NCI-H2081 treated with DMSO at 0.1 percent for 48 hours (cell line): Measurements from ENCODE around the gene YES1.

Source experiments
- DNase-seq: peaks from one replicate; lab custom pipeline; 2025; lab: John Stamatoyannopoulos, UW

Gene YES1

DNA sequence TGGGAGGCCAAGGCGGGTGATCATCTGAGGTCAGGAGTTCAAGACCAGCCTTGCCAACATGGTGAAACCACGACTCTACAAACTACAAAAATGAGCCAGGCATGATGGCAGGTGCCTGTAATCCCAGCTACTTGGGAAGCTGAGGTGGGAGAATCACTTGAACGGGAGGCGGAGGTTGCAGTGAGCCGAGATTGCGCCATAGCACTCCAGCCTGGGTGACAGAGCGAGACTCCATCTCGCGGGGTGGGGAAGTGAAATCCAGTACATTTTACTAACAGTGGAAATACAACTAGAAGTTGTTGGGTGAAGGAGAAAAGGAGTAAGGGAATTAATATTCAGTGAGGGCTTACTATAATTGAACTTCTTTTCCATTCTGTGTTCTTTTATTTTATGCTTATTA is 86.4 kb downstream of the YES1 start:
- DNase-seq = no peak

DNA sequence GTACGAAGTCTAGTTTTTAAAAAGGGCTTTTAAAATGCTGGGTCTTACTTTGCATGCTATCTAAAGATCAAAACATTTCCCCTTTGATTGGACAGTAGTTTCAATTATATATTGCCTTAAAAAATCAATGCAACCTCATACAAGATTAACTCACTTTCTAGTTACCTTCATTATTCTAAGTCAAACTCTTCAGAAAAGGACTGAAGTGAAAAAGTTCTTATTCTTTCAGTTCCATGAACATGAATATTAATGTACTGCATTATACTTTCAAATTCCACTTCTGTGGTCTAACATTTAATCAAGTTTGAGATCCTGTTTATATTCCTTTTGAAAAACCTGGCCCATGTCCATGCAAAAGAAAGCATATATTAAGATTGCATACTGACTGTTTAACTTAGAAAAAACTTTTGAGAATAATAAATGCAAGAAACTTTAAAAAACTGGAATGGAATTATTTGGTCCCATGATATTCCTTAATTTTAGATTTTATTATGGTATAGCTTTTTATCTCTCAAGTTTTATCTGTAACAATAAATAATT is 88.4 kb downstream of the YES1 start:
- no peak for DNase-seq

DNA sequence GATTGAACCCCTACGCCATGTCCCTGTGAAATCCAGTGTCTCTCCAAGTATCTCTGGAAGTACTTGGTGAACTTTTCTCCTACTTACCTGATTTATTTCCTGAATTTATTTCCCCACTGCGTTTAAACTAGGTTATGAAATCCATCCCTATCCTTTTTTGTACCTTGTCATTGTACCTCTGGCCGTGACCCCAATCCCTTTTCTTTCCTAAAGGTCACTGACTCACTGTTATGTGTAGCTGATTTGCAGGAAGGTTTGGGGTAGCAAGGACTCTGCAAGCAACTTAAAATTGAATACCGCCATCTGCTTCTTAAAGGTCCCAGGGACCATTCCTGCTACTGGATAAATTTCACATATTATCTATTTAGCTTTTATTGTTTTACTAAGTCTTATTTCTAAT is 95.0 kb downstream of the YES1 start:
- no peak for DNase-seq

DNA sequence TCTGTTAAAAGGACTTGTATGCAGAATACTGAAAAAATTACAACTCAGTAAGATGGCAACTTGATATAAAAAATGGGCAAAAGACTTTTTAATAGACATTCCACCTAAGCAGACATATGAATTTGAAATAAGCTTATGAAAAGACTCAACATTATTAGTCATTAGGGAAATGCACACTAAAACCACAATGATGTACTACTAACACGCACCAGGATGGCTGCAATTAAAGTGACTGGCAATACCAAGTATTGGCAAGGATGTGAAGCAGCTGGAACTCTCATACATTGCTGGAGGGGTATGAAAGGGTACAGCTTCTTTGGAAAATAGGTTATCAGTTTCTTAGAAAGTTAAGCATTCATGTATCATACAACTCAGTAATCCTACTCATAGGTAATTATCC is 96.4 kb downstream of the YES1 start:
- DNase-seq = no peak

DNA sequence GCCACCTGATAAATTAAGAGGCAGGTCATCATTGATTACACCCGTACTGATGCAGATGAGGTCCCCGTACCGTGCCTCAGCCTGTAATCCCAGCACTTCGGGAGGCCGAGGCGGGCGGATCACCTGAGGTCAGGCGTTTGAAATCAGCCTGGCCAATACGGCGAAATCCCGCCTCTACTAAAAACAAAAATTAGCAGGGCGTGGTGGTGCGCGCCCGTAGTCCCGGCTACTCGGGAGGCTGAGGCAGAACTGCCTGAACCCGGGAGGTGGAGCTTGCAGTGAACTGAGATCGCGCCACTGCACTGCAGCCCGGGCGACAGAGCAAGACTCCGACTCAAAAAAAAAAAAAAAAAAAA is 98.9 kb downstream of the YES1 start:
- no peak for DNase-seq

DNA sequence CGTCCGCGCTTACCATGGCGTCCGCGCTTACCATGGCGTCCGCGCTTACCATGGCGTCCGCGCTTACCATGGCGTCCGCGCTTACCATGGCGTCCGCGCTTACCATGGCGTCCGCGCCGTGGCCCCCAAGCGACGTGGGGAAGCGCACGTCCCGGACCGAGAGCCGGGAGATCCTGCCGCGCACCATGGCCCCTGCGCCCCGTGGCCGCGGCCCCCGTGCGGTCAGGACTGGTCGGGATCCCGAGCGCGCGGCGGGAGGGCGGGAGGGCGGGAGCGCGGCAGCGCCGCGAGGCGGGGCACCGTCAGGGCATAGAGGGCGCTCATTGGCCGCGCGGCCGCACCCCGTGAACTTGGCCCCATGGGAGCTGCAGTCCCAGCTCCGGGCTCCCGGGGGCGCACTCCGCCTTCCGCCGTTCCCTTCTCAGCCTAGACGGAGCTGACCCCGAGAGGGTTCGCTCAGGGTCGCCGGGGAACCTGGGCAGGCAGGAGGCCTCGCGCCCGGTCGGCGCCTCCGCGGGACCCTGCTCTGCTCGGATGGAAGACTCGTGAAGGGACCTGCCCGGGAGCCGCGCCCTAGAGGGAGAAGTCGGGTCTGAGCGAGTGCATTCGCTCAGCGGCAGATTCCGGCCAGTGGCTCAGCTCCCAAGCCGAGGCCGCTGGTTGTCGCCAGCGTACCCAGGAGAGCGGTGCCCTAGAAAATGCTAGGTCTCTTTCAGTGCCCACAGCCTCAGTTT is 99.5 kb downstream of the YES1 start, which contains the start of gene ENOSF1:
ENOSF1 (minus strand) TSS at position 230 of the 734 bp plus-strand sequence; CDS start at position 187, 43 bp downstream.
- DNase-seq = no peak

DNA sequence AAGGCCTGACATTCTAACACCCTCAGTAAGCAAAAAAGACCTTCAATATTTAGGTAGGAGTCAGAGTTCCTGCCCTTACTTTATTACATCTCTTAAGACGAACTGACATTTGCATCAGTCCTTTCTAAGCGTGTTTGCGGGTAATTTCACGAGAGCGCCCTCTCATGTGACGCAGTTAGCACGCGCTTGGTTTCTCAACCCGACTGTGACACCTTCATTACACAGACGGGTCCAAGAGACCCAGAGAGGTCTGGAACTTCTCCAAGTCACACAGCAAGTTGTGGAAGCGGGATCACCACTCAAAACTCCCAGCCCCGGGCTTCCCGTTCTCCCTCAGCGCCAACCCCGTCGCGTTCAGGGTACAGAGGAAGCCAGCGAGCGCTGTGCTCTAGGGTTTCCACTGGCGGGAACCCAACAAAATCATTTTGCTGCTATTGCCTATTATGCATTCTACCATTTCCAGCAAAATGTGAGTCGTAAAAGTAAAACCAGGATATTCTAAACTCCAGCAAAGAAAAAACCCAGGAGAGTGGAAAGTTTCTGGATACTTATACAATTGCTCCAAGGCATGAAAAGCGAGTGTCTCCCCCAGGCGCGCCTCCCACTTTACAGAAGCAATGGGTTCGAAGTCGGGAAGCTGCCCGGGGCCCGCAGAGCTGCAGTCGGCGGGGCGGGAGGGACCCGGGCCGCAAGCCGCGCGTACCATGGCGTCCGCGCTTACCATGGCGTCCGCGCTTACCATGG is 100.2 kb downstream of the YES1 start:
- no peak for DNase-seq

DNA sequence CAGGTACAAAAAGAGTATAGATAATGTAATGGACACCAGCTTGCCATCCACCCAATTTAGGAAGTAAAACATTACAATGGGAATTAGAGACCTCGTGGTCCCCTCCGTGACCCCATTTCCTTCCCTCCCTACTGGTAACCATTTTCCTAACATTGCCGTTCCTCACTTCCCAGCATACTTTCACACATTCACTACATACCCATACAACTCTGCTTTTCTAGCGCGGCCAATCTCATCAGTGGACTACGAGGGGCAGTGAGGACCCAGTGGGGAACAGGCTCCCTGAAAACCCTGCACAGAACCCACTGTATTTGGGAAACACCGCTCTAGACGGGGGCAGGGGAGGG is 100.8 kb downstream of the YES1 start:
- DNase-seq = no peak

DNA sequence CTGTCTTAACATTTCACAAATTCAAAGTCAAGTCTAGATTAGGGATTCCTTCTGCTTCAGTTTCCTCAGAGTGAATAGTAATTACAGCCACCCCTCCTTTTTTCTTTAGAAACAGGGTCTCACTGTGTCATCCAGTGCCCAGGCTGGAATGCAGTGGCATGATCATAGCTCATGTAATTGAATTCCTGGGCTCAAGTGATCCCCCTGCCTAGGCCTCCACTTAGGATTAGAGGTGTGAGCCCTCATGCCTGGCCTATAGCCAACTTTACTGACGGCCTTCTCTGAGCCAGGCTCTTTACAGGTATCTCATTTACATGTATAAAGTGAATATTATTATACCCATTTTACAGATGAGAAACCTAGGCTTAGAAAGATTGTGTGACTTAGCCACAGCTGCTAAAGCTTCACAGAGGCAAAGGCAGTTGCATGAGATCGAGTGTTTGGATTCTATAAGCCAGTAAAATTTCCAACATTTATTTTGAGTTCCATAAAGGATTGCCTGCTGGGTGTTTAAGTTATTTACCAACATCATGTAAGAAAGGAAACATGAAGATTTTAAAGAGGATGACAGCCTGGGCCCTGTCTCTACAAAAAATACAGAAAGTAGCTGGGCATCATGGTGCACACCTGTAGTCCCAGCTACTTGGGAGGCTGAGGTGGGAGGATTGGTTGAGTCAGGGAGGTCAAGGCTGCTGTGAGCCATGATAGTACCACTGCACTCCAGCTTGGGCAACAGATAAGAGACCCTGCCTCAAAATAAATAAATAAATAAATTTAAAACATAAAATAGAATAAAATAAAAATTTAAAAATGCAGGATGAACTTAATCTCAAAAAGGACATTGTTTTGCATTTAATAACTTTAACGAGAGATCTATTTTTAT is 101.4 kb downstream of the YES1 start:
- DNase-seq = no peak

DNA sequence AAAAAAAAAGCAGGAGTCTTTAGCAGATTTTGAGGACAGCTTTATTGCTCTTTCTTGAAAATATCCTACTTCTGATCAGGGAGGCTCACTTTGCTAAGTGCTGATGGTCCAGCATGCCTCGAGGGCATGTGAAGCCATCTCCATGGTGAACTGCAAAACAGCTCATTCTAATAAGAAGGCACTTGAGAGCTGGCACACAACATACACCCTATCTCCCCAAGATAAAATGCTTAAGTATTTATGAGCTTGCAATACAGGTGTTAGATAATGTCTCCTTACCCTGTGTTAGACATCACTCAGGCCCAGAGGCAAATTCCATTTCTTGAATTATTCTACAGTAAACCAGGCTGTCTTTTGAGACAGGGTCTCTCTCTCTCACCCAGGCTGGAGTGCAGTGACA is 102.3 kb downstream of the YES1 start:
- no peak for DNase-seq

DNA sequence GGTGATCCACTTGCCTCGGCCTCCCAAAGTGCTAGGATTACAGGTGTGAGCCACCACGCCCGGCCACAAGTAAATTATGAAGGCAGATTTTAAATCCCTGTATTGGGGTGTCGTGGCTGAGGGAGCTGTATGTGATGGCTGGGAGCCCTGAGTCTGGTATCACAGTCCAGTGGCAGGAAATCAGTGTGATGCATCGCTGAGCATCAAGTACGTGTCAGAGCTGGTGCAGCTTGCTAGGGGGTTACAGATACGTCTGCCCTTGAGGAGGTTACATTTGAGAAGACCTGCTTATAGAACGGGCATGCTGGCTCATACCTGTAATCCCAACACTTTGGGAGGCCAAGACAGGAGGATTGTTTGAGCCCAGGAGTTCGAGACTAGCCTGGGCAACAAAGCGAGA is 103.9 kb downstream of the YES1 start:
- no peak for DNase-seq

DNA sequence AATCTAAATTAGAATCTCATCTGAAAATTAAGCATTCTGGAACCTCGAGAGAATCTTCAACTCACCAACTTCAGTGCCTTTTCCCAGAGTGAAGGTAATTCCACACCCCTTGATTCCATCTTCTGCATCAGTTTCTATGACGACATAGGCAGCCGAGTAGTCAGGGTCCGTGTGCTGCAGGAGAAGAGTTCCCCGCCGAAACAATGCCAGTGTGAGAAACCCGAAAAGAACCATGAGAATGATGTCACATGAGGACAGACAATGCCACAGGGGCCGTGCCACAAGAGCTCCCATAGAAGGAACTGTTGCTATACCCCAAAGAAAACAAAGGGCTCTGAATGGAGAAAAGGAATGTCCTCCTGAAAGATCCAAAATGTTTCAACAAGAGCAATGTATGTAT is 105.6 kb downstream of the YES1 start:
- DNase-seq = no peak

DNA sequence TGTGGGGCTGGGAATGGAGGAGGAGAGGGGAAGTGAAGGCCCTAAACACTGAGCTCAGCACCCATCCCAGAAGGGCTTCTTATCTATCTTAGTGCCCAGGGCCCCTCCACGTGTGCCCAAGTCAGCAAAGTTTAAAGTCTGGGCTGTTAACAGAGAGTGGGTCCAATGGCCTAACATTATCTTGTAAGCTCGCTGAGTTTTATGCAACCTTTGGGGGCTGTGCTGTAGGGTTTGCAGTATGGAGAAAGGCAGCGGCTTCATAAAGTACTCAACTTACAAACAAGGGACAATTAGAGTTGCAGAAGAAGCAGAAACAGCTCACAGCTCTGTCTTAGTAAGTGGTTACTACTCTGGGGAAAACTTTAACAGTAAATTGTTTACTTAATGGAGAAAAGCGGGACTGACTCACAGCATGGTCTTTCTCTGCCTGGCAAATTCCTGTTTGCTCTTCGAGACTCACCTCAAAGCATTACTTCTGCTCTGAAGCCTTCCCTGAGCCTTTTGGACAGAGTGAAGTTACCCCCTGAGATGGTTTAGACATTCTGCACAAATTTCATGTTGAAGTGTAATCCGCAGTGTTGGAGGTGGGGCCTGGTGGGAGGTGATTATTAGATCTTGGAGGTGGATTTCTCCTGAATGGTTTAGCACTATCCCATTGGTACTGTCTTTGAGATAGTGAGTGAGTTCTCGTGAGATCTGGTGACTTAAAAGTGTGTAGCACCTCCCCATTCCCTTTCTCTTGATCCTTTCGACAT is 108.7 kb downstream of the YES1 start:
- DNase-seq = no peak

DNA sequence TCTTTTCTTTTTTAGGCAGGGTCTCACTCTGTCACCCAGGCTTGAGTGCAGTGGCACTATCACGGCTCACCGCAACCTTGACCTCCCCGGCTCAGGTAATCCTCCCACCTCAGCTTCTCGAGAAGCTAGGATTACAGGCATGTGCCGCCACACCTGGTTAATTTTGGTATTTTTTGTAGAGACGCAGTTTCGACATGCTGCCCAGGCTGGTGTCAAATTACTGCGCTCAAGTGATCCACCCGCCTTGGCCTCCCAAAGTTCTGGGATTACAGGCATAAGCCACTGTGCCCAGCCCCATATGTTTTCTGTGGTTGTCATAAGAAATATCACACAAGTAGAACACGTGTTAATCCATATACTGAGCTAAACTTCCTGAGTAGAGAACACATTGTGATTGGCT is 114.2 kb downstream of the YES1 start:
- DNase-seq = no peak

DNA sequence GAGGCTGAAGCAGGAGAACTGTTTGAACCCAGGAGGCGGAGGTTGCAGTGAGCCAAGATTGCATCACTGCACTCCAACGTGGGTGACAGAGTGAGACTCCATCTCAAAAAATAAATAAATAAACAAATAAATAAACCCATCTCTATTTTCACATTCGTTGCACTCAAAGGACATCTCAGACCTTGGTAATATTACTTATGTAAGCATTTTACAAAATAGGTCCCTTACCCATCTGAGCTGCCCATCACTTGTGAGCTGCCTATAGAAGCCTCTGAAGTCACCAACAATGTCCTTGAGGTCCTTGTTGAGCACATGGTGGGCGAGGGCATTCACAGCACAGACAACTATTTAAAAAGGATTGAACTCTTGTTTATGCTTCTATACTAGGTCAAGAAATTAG is 115.0 kb downstream of the YES1 start:
- DNase-seq = no peak

DNA sequence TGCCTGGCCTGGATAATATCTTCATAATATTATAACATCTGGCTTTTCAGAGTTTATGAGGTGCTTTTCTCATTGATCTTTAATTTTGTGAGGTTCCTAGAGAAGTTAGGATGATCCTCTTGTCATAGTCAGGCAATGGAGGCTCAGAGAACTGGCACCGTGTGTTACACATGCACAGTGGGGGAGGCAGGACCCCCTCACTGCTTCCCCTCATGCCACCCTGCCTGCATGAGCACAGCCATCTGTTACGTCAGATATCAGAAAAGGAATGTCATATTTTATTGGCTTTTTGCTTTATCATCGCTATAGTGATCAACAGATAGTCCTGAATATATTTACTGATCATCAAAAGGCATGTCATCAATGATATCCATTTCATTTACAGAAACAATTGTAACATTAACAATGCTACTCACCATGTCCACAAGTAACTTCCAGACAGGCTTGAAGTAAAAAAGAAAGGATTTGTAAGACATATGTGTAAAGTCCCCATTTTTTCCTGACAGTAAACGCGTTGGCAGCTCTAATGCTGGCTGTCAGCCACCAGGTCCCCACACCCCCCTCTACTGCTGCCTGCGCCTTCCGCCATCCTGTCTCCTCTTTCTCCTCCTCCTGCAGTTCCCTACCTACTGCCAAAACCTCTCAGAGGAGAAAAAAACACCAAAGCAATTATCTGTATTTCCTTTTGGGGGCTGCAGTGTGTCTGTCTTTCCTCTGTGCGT is 118.4 kb downstream of the YES1 start:
- no peak for DNase-seq

DNA sequence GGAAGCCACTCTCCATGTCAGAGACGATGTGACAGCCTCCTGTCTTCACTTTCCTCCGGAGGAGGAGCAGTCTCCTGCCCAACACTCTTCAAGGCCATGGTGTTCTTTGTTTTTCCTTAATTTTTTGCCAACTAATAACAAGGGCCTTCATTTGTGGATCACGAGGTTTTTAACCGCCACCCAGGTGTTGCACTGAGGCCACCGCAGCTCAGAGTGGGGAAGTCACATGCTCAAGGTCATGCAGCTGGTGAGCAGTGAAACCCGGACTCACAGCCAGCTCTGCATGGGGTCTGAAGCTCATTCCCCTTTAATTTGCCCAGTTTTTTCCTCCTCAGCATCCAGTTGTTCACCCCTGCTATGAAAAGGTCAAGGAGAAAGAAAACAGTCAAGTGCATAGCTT is 119.2 kb downstream of the YES1 start:
- DNase-seq = no peak

DNA sequence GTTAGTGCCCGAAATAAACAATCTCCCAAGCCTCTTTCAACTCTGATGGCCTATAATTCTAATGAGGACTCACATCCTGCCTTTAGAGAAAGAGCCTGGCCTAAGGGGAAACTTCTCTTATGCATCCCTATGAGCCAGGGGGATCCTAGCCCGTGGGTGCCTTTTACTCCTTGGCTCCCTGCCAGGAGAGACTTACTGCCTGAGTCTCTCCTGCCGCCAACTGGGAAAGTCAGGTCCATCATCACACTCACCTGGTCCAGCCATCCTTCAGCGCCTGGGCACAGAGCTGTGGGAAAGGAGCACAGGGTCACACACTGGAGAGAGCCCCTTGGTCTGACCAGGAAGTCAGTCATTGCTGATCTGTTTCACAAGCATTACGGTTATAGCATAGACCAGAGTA is 123.7 kb downstream of the YES1 start:
- no peak for DNase-seq

DNA sequence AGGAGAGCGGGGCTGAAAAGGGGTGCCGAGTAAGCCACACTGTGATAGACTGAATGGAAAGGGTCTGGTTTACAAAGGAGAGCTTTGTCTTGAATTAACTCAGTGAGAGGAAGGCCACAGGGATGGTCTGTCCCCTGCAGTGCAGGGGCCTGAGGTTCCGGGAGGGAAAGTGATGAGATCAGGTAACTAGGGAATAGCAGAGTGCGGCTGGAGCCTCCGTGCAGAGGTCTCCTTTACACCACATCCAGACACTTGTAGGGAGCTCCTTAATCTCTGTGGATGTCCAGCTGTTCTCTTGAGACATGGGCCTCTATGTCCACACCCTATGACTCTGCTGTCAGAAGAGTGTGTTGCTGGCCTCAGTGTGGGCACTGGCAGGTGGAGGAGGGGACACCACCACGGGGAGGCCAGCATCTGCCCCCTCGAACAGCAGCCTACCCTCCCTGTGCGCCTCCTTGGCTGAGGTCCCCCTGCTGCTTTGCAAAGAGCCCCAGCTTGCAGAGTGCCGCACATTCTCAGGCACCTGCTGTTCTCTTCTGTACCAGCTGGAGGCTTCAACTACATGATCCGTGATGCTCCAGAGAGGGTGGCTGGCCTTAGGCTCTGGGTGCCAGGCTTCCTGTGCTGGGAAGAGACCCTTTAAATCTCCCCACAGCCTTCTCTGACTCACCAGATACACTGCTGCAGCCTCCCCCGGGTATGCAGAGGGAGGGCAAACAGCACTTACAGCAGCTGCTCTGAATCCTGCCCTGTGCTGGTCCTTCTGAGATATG is 125.5 kb downstream of the YES1 start:
- DNase-seq = no peak

DNA sequence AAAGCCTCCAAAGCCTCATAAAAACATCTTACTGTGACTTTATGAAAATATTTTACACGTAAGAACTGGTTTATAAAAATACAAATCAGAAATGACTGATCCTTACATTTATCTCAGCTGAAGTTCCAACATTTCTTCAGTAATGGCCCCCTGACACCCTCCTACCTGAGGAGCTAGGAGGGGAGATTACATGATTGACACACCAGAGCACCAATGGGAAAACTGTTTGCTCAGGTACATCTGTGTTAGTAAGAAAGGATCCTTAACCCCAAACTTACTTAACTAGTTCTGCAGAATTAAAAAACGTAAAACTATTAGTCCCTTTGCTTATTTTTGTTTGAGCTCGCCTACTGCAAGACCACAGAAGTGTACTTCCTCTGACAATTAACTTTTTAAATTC is 126.6 kb downstream of the YES1 start:
- no peak for DNase-seq
